ENCODE data around the gene NSUN6.
"Not testable (repeated sequence)": the region's sequence is repeated elsewhere in the genome, so short reads cannot be mapped to it uniquely, and the experiment has no call there.

NSUN6 gene

GRCh38 chr10:18659125-18659818 lies 7.9 kb upstream of the NSUN6 start, which contains the start of gene ARL5B:
Gene ARL5B, plus strand, starts transcription at chr10:18659431. Its CDS starts 207 bp downstream, at chr10:18659638.
- peak; percentile 96 for DNase-seq

GRCh38 chr10:18658271-18659124 lies 7.1 kb upstream of the NSUN6 start:
- no peak for DNase-seq

- DNase-seq, result no peak
These were observed 5.3 kb upstream of the NSUN6 start for GRCh38 chr10:18656724-18657123.

- DNase-seq, result no peak
These were observed 1.7 kb upstream of the NSUN6 start for GRCh38 chr10:18653112-18653511.

GRCh38 chr10:18650404-18650997 lies 886 bp downstream of the NSUN6 start:
- no peak for DNase-seq

DNA sequence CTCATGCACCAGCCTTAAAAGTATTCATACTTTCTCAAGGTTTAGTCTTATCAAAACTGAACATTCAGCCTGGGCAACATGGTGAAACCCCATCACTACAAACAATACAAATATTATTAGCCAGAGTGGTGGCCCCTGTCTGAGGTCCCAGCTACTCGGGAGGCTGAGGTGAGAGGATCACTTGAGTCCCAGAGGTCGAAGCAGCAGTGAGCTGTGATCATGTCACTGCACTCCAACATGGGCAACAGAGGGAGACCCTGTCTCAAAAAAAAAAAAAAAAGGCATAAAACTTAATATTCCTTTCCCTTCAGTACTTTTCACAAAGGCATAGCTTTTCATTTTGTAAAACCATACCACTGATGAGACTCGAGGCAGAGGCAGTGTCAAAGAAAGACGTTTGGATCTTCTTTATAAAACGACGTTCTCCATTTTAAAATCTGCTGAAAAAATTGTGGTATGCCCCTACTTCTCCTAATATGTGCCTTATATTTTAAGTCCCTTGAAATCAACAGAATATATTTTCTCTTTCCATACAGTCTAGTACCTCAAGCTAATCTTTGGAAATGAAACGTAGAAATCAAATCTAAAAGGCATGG lies 1.9 kb downstream of the NSUN6 start:
- no peak for DNase-seq

DNA sequence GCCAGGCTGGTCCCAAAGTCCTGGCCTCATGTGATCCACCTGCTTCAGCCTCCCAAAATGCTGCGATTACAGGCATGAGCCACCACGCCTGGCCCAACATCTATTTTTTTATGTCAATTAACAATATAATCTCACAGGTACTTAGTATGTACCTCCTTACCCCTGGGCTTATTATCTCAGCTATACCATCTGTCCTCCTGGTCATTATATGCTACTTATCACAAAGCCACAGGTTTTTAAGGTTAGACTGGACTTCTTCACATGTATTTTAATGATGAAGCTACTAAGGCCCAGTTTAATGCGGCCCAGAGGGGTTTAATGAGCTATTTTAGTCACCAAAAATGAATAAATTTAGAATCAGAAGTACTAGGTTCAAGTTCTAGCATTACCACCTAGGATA lies 3.4 kb downstream of the NSUN6 start:
- no peak for DNase-seq

GRCh38 chr10:18647151-18647550 lies 4.2 kb downstream of the NSUN6 start:
- no peak for DNase-seq

GRCh38 chr10:18639719-18640118 lies 11.7 kb downstream of the NSUN6 start:
- not testable (repeated sequence) for DNase-seq

DNA sequence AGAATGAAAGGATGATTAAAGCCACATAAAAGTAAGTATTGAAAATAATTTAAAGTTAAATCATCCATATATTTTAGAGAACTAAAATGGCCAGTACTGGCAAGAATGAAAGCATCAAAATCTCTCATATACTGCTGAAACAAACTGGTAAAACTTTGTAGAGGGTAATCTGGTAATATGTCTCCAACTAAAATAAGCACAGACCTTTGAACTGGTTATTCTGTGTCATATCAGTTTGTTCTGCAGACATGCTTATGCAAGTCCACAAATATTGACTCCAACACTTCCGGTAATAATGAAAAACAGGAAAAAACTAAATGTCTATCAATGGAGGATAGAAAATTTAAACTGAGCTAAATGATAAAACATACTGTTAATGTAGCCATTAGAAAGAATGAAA lies 14.0 kb downstream of the NSUN6 start:
- DNase-seq, result not testable (repeated sequence)

DNA sequence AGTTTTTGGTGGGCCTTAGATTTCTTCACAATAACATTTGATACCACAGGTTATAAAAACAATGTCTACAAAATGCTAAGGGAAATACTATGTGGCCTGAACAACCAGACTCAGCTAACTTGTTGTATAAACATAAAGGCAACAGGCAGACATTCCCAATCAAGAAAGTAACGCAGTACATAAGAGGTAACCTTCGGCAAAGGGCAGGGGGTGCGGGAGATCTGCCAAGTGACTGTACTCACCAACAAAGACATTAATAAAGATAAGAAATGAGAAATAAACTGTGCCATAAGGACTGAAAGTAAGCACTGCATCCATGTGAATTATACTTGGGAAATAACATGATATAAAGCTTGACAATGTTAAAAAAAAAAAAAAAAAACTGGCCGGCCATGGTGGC lies 15.4 kb downstream of the NSUN6 start:
- DNase-seq, result no peak

DNA sequence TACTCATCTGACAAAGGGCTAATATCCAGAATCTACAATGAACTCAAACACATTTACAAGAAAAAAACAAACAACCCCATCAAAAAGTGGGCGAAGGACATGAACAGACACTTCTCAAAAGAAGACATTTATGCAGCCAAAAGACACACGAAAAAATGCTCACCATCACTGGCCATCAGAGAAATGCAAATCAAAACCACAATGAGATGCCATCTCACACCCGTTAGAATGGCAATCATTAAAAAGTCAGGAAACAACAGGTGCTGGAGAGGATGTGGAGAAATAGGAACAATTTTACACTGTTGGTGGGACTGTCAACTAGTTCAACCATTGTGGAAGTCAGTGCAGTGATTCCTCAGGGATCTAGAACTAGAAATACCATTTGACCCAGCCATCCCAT lies 18.9 kb downstream of the NSUN6 start:
- not testable (repeated sequence) for DNase-seq

- peak; percentile 69 for DNase-seq
These were observed 23.9 kb downstream of the NSUN6 start for GRCh38 chr10:18627452-18628018.

DNA sequence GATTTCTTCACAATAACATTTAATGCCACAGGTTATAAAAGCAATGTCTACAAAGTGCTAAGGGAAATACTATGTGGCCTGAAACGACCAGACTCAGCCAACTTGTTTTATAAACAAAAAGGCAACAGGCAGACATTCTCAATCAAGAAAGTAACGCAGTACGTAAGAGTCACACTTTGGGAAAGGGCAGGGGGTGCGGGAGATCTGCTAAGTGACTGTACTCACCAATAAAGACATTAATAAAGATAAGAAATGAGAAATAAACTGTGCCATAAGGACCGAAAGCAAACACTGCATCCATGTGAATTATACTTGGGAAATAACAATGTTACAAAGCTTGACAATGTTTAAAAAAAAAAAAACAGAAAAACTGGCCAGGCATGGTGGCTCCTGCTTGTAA lies 25.5 kb downstream of the NSUN6 start:
- no peak for DNase-seq

DNA sequence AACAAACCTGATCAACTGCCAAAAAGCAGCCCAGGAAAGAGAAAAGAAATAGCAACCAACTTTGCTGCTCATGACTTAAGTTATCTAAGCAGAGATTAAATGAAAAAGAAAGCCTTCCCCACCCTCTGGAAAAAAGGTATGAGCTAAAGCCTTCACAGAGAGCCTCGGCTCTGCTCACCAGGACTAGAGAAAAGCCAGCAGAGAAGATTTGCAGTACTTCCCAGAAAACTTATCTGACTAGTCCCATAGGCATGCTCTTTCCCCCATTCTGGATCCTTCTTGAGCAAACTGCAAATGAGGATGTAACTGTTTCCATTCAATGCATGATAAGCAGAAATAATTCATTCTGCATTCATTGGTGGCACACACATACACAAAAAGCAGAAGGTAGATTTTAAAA lies 27.7 kb downstream of the NSUN6 start:
- not testable (repeated sequence) for DNase-seq

GRCh38 chr10:18620856-18621255 lies 30.5 kb downstream of the NSUN6 start:
- no peak for DNase-seq

- DNase-seq, result peak; percentile 19
These were observed 32.4 kb downstream of the NSUN6 start for GRCh38 chr10:18619016-18619415.

- DNase-seq, result no peak
These were observed 35.0 kb downstream of the NSUN6 start for GRCh38 chr10:18616337-18616736.

- DNase-seq, result no peak
These were observed 35.8 kb downstream of the NSUN6 start for GRCh38 chr10:18615618-18616017.

DNA sequence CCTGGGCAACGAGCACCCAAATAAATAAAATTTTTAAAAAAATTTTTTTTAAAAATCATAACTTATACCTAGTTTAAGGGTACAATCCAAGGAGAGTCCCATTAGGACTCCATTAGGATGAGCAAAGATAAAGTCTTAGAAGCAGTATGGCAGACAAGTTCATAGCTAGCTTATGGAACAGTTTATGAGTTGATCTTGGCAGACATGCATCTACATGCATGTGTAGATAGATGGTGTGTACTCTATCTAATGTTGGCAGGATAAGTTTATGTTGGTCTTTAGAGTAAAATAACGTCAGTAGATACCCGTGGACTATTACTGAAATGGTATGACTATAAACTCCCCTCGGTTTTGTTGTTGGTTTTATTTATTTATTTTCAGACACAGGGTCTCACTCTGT lies 40.2 kb downstream of the NSUN6 start:
- DNase-seq, result no peak

GRCh38 chr10:18610517-18610916 lies 40.9 kb downstream of the NSUN6 start:
- DNase-seq, result no peak

DNA sequence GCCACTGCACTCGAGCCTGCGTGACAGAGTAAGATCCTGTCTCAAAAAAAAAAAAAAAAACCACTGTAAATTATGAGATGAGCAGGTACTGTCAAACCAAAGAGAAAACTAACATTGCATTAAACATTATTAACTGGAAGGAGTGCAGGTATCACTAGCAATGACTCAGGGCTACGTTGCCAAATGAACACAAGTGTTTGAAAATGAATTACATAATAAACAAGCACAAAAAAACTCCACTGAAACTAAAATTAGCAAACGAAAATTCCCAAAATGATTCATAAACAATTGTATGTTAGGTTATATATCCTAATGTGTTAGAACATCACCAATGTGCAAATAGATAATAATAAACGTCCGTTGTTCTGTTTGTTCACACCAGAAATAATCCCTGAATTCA lies 42.8 kb downstream of the NSUN6 start:
- no peak for DNase-seq

Measured in NCI-H1436 (cell line).